Left lobe of liver (tissue), 2 donors: Measurements from ENCODE around the gene TCEAL4. TPM values are rescaled to one million over a fixed set of nuclear protein-coding genes. Genes with fewer than 3 reads are reported as not detected.
A peak's percentile ranks its signal among the peaks of the same experiment; 100 is the strongest.
"Not testable (repeated sequence)": the region's sequence is repeated elsewhere in the genome, so short reads cannot be mapped to it uniquely, and the experiment has no call there.

Experiments used
- ATAC-seq: fragments of 200-7000 bp; cut with Tn5 transposase; one replicate; pipeline ENCODE4 v1.9.1; 2020; ENCODE audit warnings: mild to moderate bottlenecking, moderate library complexity
- DNase-seq: peaks from one replicate; pipeline ENCODE4 v3.0.0-alpha.2; 2020; ENCODE audit warnings: low spot score
- total RNA-seq: library from RNA; stranded (reverse); gene quantifications from one replicate; pipeline ENCODE4 v1.2.1, GENCODE V29; 2021
- donor health status: DM: no; HTN: no; CAD: no; lungs with moderate emphysema.
- donor health status: DM: no; HTN: yes; CAD: no.

The TCEAL4 gene
- total RNA-seq, 1 donor from 2014 or later: 29.3 TPM

GRCh38 chrX:103586659-103587058 lies 1.3 kb downstream of the TCEAL4 start:
- ATAC-seq (no peak), DNase-seq (no peak)

GRCh38 chrX:103592295-103592694 lies 7.0 kb downstream of the TCEAL4 start:
- not testable (repeated sequence) for DNase-seq, ATAC-seq

GRCh38 chrX:103595202-103595601 lies 9.9 kb downstream of the TCEAL4 start:
- not testable (repeated sequence) for ATAC-seq, DNase-seq

GRCh38 chrX:103607364-103608305 lies 22.3 kb downstream of the TCEAL4 start, which contains the start of gene TCEAL3:
TSS of gene TCEAL3 (plus strand) at chrX:103607963. CDS start at chrX:103609065, 1,102 bp downstream.
- DNase-seq (no peak), ATAC-seq (peak; percentile 87)

GRCh38 chrX:103608306-103608963 lies 23.1 kb downstream of the TCEAL4 start:
- DNase-seq: no peak

GRCh38 chrX:103610282-103610681 lies 25.0 kb downstream of the TCEAL4 start:
- no peak for DNase-seq
- ATAC-seq: no peak

More at GRCh38 chrX:103608306-103608963, 23.1 kb downstream of the TCEAL4 start:
- peak; percentile 28 for ATAC-seq

- ATAC-seq: no peak
These were observed 28.1 kb downstream of the TCEAL4 start for GRCh38 chrX:103613362-103613890.

GRCh38 chrX:103614999-103615398 lies 29.7 kb downstream of the TCEAL4 start:
- no peak for DNase-seq
- no peak for ATAC-seq

More at GRCh38 chrX:103613362-103613890, 28.1 kb downstream of the TCEAL4 start:
- DNase-seq: no peak

GRCh38 chrX:103615781-103616371 lies 30.6 kb downstream of the TCEAL4 start:
- DNase-seq: no peak
- no peak for ATAC-seq

GRCh38 chrX:103616676-103617186 lies 31.4 kb downstream of the TCEAL4 start:
- DNase-seq: no peak
- peak; percentile 38 for ATAC-seq

- no peak for DNase-seq
- no peak for ATAC-seq
These were observed 38.8 kb downstream of the TCEAL4 start for GRCh38 chrX:103624111-103624510.

- no peak for ATAC-seq
- no peak for DNase-seq
These were observed 41.5 kb downstream of the TCEAL4 start for GRCh38 chrX:103626855-103627254.

GRCh38 chrX:103628386-103629317 lies 43.3 kb downstream of the TCEAL4 start, which contains the start of gene TCEAL1:
TSS of gene TCEAL1 (plus strand) at chrX:103628975. CDS start at chrX:103629917, 942 bp downstream.
- DNase-seq (peak; percentile 80), ATAC-seq (peak; percentile 87)

GRCh38 chrX:103629318-103630170 lies 44.2 kb downstream of the TCEAL4 start:
- DNase-seq (peak; percentile 55), ATAC-seq (peak; percentile 82)

GRCh38 chrX:103630171-103630511 lies 44.8 kb downstream of the TCEAL4 start:
- DNase-seq (no peak), ATAC-seq (no peak)

- no peak for ATAC-seq
- no peak for DNase-seq
These were observed 45.8 kb downstream of the TCEAL4 start for GRCh38 chrX:103631145-103631544.

- ATAC-seq: no peak
These were observed 50.1 kb downstream of the TCEAL4 start for GRCh38 chrX:103635436-103635835.

More at GRCh38 chrX:103635436-103635835, 50.1 kb downstream of the TCEAL4 start:
- no peak for DNase-seq
